ENCODE results near the gene OR2B2.

Gene OR2B2

DNA sequence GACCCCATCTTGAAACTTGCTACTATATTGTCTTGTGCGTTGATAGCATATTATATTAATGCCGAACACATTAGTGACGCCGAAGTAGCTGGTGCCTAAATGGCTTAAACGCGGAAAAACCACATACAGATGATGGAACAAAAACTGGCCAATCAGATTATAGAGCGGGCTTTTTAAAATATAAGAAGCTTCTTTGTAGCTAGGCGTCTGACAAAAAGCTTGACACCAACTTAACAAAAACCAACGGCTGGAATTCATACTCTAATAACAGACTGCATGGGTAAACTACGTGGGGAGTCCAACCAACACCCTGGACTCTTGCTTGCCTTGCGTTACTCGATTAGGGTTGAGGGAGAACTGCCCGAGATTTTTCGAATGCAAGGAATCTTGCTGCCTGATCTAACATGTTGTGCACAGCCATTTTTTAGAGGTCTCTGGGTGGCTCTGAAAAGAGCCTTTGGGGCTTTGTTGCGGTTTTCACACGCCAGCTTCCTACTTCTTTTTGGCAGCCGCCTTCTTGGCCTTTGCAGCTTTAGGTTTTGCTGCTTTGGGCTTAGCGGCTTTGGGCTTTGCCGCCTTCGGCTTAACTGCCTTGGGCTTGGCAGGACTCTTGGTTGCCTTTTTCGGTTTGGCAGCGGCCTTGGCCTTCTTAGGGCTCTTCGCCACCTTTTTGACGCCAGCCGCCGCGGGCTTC lies 45.7 kb downstream of the OR2B2 start:
- peak; percentile 83 for DNase-seq (ENCODE audit: low read depth)

GRCh38 chr6:27865850-27866356 lies 46.3 kb downstream of the OR2B2 start:
- no peak for DNase-seq (ENCODE audit: low read depth)

GRCh38 chr6:27864906-27865849 lies 47.0 kb downstream of the OR2B2 start:
- peak; percentile 98 for DNase-seq (ENCODE audit: low read depth)

- DNase-seq (ENCODE audit: low read depth), result peak; percentile 43
These were observed 48.0 kb downstream of the OR2B2 start for GRCh38 chr6:27863962-27864905.

GRCh38 chr6:27862396-27863066 lies 49.7 kb downstream of the OR2B2 start:
- no peak for DNase-seq (ENCODE audit: low read depth)

DNA sequence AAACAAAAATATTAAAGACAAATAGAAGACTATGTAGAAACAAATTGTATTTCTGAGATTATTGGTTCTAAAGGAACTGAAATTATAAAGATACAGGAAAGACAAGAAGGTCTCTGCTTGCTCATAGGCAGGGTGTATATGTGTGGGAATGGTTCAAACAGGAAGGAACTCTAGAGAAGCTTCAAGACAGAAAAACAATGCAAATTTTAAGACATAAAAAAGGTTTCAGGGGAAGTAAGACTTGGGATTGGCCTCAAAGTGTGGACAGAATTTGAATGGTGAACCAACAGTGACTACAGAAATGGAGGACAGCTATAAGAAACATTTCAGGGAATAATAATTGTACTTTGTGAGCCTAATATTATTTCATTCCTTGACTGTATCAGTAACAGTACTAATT lies 50.3 kb downstream of the OR2B2 start:
- no peak for DNase-seq (ENCODE audit: low read depth)

DNA sequence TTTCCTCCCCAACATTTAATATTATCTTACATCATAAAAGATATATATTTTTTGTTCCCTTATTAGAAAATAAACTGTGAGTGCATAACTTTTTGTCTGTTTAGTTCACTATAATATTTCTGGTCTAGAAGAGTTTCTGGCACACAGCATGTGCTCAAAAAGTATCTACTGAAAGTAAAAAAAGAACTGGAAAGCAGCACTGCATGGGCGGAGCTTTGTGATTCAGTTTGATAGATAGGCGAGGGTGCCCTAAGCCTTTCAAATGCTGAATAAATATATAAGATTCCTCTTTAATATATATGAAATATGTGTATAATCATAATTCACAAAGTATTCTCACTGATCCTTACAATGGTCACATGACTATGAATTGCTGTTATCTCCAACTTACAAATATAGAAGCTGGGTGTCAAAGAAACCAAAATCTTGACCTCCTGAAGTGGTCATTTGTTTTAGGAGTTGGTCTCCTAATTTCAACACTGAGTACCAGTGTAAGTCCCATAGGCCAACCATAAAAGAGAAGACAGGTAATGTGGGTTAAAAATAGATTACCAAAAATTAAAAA lies 50.8 kb downstream of the OR2B2 start:
- DNase-seq (ENCODE audit: low read depth), result no peak

Data from EH (cell line).